Ecto neural progenitor cell (in vitro differentiated cells): ENCODE data around the gene CPNE4.
A peak's percentile ranks its signal among the peaks of the same experiment; 100 is the strongest.

ENCODE experiments used
- DNase-seq: peaks from one replicate; pipeline ENCODE4 v3.0.0-alpha.2; 2018; ENCODE audit warnings: low spot score

CPNE4 gene

GRCh38 chr3:131796558-131797198 lies 238.1 kb downstream of the CPNE4 start:
- DNase-seq: no peak

GRCh38 chr3:131796111-131796510 lies 238.7 kb downstream of the CPNE4 start:
- DNase-seq: no peak

- DNase-seq: no peak
These were observed 239.3 kb downstream of the CPNE4 start for GRCh38 chr3:131795390-131796090.

- DNase-seq: peak; percentile 50
These were observed 239.9 kb downstream of the CPNE4 start for GRCh38 chr3:131794766-131795388.

- no peak for DNase-seq
These were observed 240.9 kb downstream of the CPNE4 start for GRCh38 chr3:131793870-131794269.

DNA sequence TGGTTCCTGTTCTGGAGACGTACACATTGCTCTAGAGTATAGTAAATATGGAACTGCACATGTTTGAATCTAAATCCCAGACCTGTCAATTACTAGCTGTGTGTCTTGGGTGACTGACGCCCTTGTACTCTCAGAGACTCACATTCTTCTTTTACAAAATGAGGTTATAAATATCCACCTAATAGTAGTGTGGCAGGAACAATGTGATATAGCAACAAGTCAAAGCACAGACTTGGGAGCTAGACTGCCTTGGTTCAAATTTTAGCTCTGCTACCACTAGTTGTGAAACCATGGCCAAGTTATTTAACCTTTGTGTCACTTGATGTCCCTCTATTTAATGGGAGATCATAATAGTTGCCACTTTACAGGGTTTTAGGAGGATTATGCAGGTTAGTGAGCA lies 245.6 kb downstream of the CPNE4 start:
- DNase-seq: no peak

GRCh38 chr3:131786386-131786785 lies 248.4 kb downstream of the CPNE4 start:
- no peak for DNase-seq

- no peak for DNase-seq
These were observed 252.1 kb downstream of the CPNE4 start for GRCh38 chr3:131782751-131783150.

DNA sequence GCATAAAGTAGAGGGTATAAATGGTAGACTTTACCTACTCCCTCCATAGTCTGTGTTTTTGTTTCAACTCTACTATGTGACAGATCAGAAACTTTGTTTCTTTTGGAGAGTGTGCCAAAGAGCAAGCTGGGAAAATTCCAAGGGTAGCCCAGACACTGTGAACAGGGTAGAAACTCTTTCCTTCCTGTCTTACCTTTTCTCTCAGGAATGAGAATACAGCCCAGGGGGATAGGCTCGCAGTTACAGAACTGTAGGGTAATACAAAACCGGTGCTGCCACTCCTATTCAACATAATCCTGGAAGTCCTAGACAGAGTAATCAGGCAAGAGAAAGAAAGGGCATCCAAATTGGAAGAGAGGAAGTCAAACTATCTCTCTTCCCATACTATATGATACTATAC lies 256.3 kb downstream of the CPNE4 start:
- DNase-seq: no peak

- no peak for DNase-seq
These were observed 259.2 kb downstream of the CPNE4 start for GRCh38 chr3:131775650-131776049.

DNA sequence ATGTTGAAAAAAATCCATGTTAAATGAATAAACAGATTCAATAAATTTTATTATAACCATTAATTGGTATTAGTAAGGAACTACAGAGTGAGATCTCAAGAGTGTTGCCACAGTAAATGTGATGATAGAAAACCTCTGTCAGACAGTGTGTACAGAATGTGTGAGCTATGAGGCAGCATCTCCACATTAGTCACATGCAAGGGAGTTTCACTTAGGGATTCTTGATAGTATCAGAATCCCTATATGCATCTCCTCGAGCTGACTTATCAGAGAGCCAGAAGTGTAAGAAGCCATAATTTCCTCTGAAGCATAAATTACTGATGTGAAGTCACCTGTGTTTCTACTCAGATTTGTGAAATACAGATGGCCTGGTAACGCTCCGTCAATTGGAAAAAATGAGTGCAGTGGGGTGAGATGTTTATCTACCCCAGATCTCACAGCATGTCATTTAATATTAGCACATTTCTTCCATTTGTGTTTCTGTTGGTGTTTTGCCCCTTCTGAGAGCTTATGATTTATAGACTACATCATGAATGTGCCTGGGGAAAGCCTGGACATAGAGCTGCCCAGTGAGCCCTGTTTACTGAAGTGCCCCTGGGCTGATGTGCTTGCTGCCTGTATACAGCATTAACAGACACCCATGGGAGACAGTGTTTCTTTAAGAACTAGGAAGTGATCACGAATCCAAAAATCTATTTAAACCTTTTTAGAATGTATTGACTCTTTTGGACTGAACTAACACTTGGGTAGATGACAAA lies 262.4 kb downstream of the CPNE4 start:
- DNase-seq: no peak

DNA sequence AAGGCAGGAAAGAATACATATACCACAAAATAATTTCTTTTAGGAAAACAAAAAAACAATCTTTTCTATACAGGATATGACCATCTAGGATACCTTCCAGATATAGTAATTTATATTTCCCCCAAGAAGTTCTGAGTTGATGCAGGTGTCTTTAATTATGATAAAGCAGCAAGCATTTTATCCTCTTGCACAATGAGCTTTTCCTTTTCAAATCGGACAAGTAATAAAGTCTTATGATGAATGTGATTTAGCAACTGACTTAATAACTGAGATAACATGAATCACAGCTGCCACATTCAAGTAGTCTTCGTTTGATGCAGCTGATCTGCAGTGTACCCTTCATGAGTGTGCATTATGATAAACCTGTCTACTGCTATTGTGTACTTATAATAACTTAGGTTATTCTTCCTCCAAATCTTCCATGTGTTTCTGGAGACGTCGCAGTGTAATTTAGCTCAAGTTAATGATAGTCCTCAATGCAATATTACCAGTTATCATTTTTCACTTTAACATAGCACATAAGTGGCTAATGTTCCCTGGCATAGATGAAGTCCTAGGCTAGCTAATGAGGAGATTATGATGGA lies 271.7 kb downstream of the CPNE4 start:
- DNase-seq: no peak

DNA sequence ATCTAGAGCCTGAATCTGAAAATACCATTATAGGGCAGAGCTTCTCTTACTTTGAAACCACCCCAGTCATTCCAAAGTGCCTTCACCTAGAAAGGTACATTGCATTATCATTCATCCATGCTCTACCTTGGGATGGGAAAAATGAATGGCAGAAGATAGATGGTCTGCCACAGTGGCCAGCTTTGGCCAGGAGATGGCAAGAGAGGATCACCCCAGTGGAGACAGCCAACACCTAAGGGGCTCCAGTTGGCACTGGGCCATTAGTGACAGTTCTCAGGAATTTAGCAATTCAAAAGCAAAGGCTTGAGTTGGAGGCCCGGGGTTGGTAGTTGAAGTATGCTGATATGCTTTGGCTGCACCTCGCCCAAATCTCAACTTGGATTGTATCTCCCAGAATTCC lies 278.4 kb downstream of the CPNE4 start:
- DNase-seq: no peak

- DNase-seq: no peak
These were observed 279.4 kb downstream of the CPNE4 start for GRCh38 chr3:131755380-131755779.

DNA sequence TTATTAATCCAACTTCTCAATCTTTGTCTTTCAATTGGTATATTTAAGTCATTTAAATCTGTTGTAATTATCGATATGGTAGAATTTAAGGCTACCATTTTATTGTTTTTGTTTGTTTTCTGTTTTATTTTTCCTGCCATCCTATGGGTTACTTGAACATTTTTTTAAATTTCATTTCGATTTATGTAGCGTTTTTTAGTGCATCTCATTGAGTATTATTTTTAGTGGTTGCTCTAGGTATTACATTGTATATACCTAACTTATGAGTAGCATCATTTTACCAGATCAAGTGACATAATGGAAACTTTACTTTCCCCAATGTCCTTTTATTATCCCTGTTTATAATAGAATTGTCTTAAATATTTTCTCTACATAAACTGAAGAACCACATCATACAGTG lies 284.6 kb downstream of the CPNE4 start:
- no peak for DNase-seq

DNA sequence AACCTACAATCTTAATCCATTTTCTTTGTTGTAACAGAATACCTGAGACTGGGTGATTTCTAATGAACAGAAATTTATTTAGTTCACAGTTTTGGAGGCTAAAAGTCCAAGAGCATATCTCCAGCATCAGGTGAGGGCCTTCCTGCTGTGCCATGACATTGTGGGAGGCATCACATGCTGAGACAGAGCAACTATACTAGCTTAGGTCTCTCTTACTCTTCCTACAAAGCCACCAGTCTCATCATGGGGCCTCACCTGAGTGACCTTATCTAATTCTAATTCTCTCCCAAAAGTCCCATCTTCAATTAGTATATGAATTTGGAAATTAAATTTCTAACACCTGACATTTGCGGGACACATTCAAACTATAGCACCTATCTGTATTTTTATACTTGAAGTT lies 285.0 kb downstream of the CPNE4 start:
- DNase-seq: no peak

DNA sequence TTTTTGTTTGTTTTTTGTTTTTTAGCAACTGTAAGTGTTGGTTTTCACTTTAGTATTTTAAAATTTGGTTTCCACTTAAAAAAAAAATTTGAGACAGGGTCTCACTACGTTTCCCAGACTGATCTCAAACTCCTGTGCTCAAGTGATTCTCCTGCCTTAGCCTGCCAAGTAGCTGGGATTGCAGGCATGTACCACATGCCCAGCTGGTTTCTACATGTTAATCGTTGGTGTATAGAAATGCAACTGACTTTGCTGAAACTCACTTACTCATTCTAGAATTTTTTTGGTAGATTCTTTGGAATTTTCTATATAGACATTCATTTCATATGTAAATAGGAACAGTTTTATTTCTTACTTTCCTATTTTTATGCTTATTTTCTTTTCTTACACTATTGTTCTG lies 287.3 kb downstream of the CPNE4 start:
- DNase-seq: no peak

GRCh38 chr3:131744765-131745164 lies 290.0 kb downstream of the CPNE4 start:
- no peak for DNase-seq

DNA sequence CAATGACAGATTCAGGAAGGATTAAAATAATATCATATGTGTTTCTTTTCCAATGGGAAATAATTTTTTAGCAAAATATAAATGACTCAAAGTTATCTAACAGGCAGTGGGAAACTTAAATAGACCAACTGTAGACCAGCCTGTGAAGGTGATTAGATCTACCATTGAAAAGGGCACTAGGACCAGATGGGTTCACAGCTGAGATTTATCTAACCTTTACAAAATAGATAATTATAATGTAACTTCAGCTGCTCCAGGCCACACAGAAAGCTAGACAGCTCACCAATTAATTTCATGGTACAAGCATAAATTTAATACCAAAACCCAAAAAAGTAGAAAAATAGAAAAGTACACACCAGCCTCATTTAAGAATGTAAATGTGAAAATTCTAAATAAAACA lies 291.7 kb downstream of the CPNE4 start:
- DNase-seq: no peak

GRCh38 chr3:131739211-131739610 lies 295.6 kb downstream of the CPNE4 start:
- DNase-seq: no peak

GRCh38 chr3:131738095-131738494 lies 296.7 kb downstream of the CPNE4 start:
- no peak for DNase-seq

DNA sequence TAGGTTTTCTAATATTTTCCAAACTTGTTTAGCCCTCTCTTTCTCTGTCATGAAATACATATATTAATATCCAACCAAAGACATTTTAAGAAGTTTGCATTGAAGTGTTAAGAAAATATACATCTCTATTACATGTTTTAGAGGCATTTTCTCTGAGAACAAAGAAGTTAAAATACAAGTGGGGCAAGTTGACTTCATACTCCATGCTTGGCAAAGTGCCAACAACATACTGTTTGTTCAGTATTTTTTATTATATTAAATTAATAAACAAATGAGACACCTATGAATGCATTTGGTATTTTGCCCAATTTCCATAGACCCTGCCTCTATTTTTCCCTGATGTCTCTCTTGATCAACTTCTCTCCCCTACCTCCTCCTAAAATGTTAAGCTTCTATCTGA lies 299.3 kb downstream of the CPNE4 start:
- no peak for DNase-seq
